Stimulated activated CD8-positive, alpha-beta memory T cell treated with anti-CD3 and anti-CD28 coated beads, Interleukin-12 subunit alpha, Interleukin-12 subunit beta, amount 100 ng/mL, for 4 hours (primary cell): ENCODE measurements around the gene KCNN2.
"Not testable (repeated sequence)": the region's sequence is repeated elsewhere in the genome, so short reads cannot be mapped to it uniquely, and the experiment has no call there.

Source experiments
- DNase-seq: peaks from one replicate; pipeline ENCODE4 v3.0.0-alpha.2; 2020; ENCODE audit warnings: low read depth

KCNN2 gene

GRCh38 chr5:114419959-114420358 lies 58.1 kb downstream of the KCNN2 start:
- DNase-seq: no peak

DNA sequence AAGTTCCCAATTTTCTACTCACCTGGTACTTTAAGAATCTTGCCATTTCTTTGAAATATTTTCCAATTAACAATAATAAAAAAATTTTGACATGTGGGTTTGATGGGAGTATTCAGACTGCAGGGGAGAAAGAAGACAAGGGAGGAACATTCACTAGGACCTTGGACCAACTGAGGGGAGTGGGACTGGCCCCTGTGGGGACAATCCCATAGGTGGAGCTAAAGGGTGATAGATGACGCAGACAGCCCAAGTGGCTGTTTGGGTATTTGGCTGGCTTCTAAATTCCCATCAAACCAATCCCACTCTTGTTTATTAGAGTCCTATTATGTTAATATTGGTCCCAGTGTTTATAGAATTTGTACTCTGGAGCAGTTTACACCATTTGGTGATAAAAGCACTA lies 65.3 kb downstream of the KCNN2 start:
- no peak for DNase-seq

DNA sequence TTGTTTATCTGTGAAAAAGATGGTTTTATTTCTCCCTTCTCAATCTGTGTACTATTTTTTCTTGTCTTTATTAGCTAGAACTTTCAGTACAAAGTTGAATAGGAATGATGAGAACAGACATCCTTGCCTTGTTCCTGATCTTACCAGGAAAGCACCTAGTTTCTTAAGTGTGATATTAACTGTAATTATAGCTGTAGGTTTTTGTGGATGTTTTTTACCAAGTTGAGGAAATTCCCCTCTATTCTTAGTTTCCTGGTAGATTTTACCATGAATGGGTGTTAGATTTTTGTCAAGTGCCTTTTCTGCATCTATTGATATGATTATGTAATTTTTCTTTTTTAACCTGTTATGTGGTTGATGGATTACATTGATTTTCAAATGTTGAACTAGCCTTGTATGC lies 68.7 kb downstream of the KCNN2 start:
- no peak for DNase-seq

GRCh38 chr5:114432684-114433083 lies 70.8 kb downstream of the KCNN2 start:
- DNase-seq: not testable (repeated sequence)

- DNase-seq: no peak
These were observed 72.7 kb downstream of the KCNN2 start for GRCh38 chr5:114434396-114435219.

DNA sequence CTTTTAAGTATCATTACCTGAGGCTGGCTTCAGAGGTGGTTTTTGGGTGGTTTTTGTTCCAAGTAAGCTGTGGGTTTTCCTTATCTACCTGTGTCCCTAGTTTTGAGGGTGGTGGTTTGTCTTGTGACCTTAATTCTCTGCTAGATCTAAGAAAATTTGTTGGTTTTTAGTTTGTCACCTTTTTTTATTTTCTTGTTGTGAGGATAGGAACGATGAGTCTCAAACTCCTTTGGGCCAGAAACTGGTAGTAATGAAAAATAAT lies 73.3 kb downstream of the KCNN2 start:
- no peak for DNase-seq

GRCh38 chr5:114435885-114436299 lies 74.0 kb downstream of the KCNN2 start:
- DNase-seq: no peak

DNA sequence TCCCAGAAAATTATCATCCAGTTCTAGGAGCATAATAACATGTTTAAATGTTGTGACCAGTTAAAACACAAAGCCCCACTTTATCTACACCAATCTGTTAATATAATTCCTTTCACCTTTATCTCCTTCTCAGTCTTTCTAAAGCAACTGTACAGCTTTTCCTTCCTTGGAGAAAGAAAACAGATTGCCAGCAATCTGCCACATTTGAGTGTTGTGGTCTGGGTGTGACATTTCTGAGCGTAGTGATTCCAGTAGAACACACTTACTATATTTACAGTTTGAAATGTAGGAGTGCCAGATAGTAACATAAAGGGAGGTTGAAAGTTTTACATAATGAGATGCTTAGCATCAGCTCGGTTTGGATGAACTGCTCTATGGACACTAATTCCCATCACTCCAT lies 76.1 kb downstream of the KCNN2 start:
- DNase-seq: no peak

- no peak for DNase-seq
These were observed 76.6 kb downstream of the KCNN2 start for GRCh38 chr5:114438471-114438870.

DNA sequence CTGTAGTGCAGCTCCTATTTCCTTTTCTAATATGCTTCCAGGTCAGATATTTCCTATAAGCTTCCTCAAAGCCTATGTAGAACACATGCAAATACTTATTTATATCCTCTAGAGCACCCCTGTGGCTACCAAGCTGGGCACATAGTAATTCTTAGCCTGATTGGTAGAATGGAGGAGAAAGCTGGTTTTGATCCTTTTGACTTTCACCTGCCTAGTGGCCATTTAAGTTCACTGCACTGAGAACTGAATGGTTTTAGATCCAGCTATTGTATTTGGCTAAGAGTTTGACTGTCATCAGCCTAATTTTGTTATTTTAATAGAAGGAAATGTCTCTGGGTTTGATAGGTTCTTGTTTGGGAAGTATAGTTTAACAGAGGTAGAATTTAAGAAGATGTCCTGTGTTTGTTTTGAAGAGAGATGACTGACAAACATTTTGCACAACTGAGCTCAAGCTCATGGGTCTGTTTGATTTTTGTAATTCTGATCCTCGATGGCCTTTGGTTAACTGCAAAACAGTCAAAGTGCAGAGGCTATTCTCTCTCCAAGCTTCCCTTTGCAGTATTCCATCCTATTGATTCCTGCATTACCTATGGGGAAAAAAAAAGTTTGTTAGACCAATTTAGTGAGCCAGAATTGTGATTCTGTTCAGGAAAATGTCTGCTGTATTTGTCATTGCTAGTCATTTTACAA lies 85.4 kb downstream of the KCNN2 start:
- DNase-seq: no peak

- no peak for DNase-seq
These were observed 86.6 kb downstream of the KCNN2 start for GRCh38 chr5:114448481-114448880.

DNA sequence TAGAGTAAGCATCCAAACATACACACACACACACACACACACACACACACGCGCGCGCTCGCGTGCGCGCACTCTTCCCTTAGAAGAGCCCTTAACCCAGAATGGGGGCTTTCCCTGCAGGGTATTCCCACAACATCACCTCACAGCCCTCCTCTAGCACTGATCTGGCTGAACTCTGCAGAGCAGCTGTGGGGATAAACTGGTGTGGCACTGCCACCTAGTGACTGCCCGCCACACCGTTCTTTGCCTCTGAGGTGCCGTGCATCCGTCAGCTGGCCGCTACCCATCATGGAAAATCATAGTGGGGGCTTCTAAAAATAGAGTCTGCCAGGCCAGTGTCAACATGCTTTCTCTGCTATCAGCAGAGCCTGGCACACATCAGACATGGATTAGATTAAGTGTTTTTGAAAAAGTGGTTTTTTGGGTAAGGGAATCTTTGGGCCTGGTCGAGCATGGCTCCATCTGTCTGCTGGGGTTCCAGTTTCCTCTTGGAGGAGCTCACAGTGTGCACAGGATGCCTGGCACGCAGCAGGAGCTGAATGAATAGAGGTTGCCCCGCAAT lies 88.1 kb downstream of the KCNN2 start:
- DNase-seq: no peak

- DNase-seq: no peak
These were observed 88.6 kb downstream of the KCNN2 start for GRCh38 chr5:114450437-114450836.

DNA sequence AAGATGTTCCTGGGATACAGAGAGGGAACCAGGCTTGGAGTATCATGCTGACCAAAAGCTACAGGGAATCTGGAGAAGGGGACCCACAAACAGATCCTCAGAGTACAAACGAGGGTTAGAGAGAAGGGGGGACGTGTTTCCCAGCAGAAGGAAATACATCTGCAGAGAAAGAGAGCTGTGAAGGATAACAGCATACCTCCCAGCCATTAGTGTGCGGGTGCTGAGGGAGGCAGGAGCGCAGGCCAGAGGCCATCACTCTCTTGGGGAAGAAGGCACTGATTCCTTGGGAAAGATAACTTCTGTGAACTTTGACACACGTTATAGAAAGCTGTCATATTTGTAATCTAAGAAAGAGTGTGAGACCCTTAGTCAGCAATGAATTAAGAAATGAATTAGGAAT lies 96.9 kb downstream of the KCNN2 start:
- DNase-seq: no peak

DNA sequence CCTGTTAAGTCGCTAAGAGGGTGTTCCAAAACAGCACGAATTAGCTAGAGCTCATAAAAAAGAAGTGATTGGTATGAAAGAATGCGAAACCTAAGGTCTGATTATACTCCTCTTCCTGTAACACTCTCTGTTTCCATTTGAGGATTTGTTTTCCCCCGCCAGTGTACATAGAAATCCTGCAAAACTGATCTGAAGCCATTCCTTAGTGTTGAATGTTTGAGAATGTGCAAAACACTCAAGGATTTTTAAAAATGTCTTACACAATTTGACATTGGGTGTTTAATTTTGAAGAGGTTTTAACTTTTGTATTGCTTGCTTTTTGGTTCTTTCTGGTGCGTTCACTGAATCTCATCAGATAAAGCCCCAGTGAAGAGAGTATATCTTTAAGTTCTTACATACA lies 105.3 kb downstream of the KCNN2 start:
- no peak for DNase-seq

- no peak for DNase-seq
These were observed 105.9 kb downstream of the KCNN2 start for GRCh38 chr5:114467729-114468128.

- DNase-seq: no peak
These were observed 107.5 kb downstream of the KCNN2 start for GRCh38 chr5:114469372-114469771.

GRCh38 chr5:114471529-114471928 lies 109.7 kb downstream of the KCNN2 start:
- DNase-seq: no peak

GRCh38 chr5:114473541-114473940 lies 111.7 kb downstream of the KCNN2 start:
- no peak for DNase-seq

- no peak for DNase-seq
These were observed 116.0 kb downstream of the KCNN2 start for GRCh38 chr5:114477816-114478334.

GRCh38 chr5:114500756-114501155 lies 138.9 kb downstream of the KCNN2 start:
- no peak for DNase-seq

DNA sequence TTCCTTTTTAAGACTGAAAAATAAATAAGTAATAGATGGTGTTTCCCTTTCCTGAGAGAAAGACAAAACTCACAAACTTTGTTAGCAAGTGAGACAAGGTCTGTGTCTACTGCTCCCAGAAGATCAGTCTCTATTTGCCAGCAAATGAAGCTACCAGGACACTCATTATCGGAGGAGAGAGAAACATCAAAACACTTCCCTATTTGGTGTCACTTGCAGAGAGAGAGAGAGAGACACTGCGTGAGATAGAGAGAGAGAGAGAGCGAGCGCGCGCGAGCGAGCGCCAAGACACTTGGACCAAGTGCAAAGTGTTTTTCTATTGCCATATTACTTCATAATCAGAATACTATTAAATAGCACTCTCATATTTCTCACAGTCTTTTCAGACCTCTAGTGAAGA lies 142.7 kb downstream of the KCNN2 start:
- no peak for DNase-seq

- no peak for DNase-seq
These were observed 162.4 kb downstream of the KCNN2 start for GRCh38 chr5:114524221-114524620.
